PC-9 (cell line): ENCODE data around the gene SRGAP3.

Source experiments
- CTCF ChIP-seq: fragments of 200-600 bp; sonication (generic); conservative IDR thresholded peaks from 2 replicates; pipeline ENCODE4 v1.6.1; 2017; ENCODE audit warnings: mixed run types, antibody characterized with exemption, mild to moderate bottlenecking, moderate library complexity
- EZH2 ChIP-seq: fragments of 200-600 bp; sonication (generic); IDR thresholded peaks from 2 replicates; pipeline ENCODE4 v1.8.0; 2017; ENCODE audit warnings: antibody characterized with exemption, low read depth

GRCh38 chr3:9204253-9204992 lies 45.0 kb downstream of the SRGAP3 start:
- TF ChIP-seq CTCF (no peak), EZH2 (no peak)
